SK-N-SH (cell line): Measurements from ENCODE around the gene RETREG2. TPM values are rescaled to one million over a fixed set of nuclear protein-coding genes. Genes with fewer than 3 reads are reported as not detected.

Source experiments
- CTCF ChIA-PET: fragments of 300-600, 350-600 bp; formaldehyde crosslinking; extraction: SDS; loops from one replicate; lab custom pipeline; 2021; lab: Yijun Ruan, JAX
- POLR2A ChIA-PET: fragments of 350-600 bp; sonication (Branson Sonifier 250); formaldehyde crosslinking; extraction: SDS; loops from one replicate; lab custom pipeline; 2020; ENCODE audit warnings: antibody characterized with exemption, inconsistent platforms; lab: Yijun Ruan, JAX
- DNase-seq: peaks from one replicate; pipeline ENCODE4 v3.0.0; 2012
- H2AFZ ChIP-seq: fragments of 200-600 bp; sonication (generic); 2 replicates; pipeline ENCODE4 v1.8.1; 2016; ENCODE audit warnings: antibody characterized with exemption, mild to moderate bottlenecking, low read depth
- H3F3A ChIP-seq: fragments of 200-600 bp; sonication (generic); replicated peaks from 2 replicates; pipeline ENCODE3; 2016; ENCODE audit warnings: antibody characterized with exemption, mild to moderate bottlenecking; ENCODE audit not compliant: insufficient read depth
- H3K27ac ChIP-seq, 2 experiments: fragments of 200-500 bp in 1 of 2; fragments of 200-600 bp in 1 of 2; sonication (Bioruptor generic) in 1 of 2; sonication (generic), shearing (Covaris generic) in 1 of 2; 2 replicates each; pipeline versions ENCODE4 v1.5.1 to v1.6.1; 2014 to 2016; ENCODE audit warnings: low read depth in 2 of 2, inconsistent platforms in 1 of 2, low read length in 1 of 2, mild to moderate bottlenecking in 1 of 2, mixed read lengths in 1 of 2
- H3K27me3 ChIP-seq: fragments of 200-600 bp; sonication (generic), shearing (Covaris generic); 2 replicates; pipeline ENCODE4 v1.6.1; 2016; ENCODE audit warnings: mixed run types; ENCODE audit not compliant: insufficient read depth
- H3K36me3 ChIP-seq, 2 experiments: fragments of 200-500 bp in 1 of 2; fragments of 200-600 bp in 1 of 2; sonication (Bioruptor generic) in 1 of 2; sonication (generic) in 1 of 2; replicated peaks in 1 of 2; 2 replicates each; pipeline versions ENCODE3 to v1.5.1; 2014 to 2016; ENCODE audit warnings: low read length in 1 of 2, mild to moderate bottlenecking in 1 of 2; ENCODE audit not compliant: insufficient read depth in 2 of 2, control insufficient read depth in 1 of 2
- H3K4me1 ChIP-seq, 2 experiments: fragments of 200-500 bp in 1 of 2; fragments of 200-600 bp in 1 of 2; sonication (Bioruptor generic) in 1 of 2; sonication (generic), shearing (Covaris generic) in 1 of 2; 2 replicates each; pipeline versions ENCODE4 v1.5.1 to v1.6.1; 2014 to 2016; ENCODE audit warnings: low read depth in 1 of 2, low read length in 1 of 2, mixed run types in 1 of 2; ENCODE audit not compliant: insufficient read depth in 2 of 2, control insufficient read depth in 1 of 2
- H3K4me2 ChIP-seq: fragments of 200-600 bp; sonication (generic), shearing (Covaris generic); 2 replicates; pipeline ENCODE4 v1.6.1; 2017; ENCODE audit warnings: mixed run types
- H3K4me3 ChIP-seq, 2 experiments: fragments of 200-500 bp in 1 of 2; fragments of 200-600 bp in 1 of 2; sonication (Bioruptor generic) in 1 of 2; sonication (generic), shearing (Covaris generic) in 1 of 2; 2 replicates each; pipeline versions ENCODE4 v1.5.1 to v1.8.1; 2014 to 2016; ENCODE audit warnings: low read depth in 2 of 2, inconsistent platforms in 1 of 2, low read length in 1 of 2, mild to moderate bottlenecking in 1 of 2, mixed read lengths in 1 of 2, moderate library complexity in 1 of 2
- H3K79me2 ChIP-seq: fragments of 200-600 bp; sonication (generic); 2 replicates; pipeline ENCODE4 v1.8.1; 2017; ENCODE audit warnings: mild to moderate bottlenecking; ENCODE audit not compliant: insufficient read depth
- H3K9ac ChIP-seq: fragments of 200-600 bp; sonication (generic); 2 replicates; pipeline ENCODE4 v1.6.1; 2017; ENCODE audit warnings: mixed run types
- H3K9me2 ChIP-seq: fragments of 200-600 bp; sonication (generic); 2 replicates; pipeline ENCODE4 v1.6.1; 2017; ENCODE audit warnings: mixed run types
- H3K9me3 ChIP-seq: fragments of 200-600 bp; sonication (generic); 2 replicates; pipeline ENCODE4 v1.6.1; 2017; ENCODE audit warnings: mixed run types, mild to moderate bottlenecking, moderate library complexity
- H4K20me1 ChIP-seq: fragments of 200-600 bp; sonication (generic); 2 replicates; pipeline ENCODE4 v1.6.1; 2017; ENCODE audit warnings: mild to moderate bottlenecking, mixed run types; ENCODE audit not compliant: insufficient read depth
- CHD2 ChIP-seq: fragments of 150-350 bp; IDR thresholded peaks from 2 replicates; pipeline ENCODE4 v1.6.1; 2018; ENCODE audit warnings: low read length; ENCODE audit not compliant: partially characterized antibody
- CTCF ChIP-seq: fragments of 200-600 bp; sonication (generic); IDR thresholded peaks from 2 replicates; pipeline ENCODE4 v1.6.1; 2017; ENCODE audit warnings: antibody characterized with exemption, mild to moderate bottlenecking, moderate library complexity
- ELF1 ChIP-seq: IDR thresholded peaks from 2 replicates; pipeline ENCODE4 v1.4.0; 2012
- EP300 ChIP-seq, 2 experiments: IDR thresholded peaks; 2 replicates each; pipeline versions ENCODE4 v1.4.0 to v1.6.1; 2012; ENCODE audit warnings: borderline replicate concordance in 1 of 2, low read depth in 1 of 2, low read length in 1 of 2
- EZH2phosphoT487 ChIP-seq: fragments of 200-600 bp; sonication (generic); IDR thresholded peaks from 2 replicates; pipeline ENCODE4 v1.6.1; 2017; ENCODE audit warnings: low read depth, mixed run types, mild to moderate bottlenecking, antibody characterized with exemption, moderate library complexity, borderline replicate concordance
- IRF3 ChIP-seq: fragments of 150-350 bp; IDR thresholded peaks from 2 replicates; pipeline ENCODE4 v1.6.1; 2016; ENCODE audit warnings: mild to moderate bottlenecking, low read depth, low read length
- MAX ChIP-seq: IDR thresholded peaks from 2 replicates; pipeline ENCODE4 v1.4.0; 2012; ENCODE audit warnings: low read depth
- MEF2A ChIP-seq: IDR thresholded peaks from 2 replicates; pipeline ENCODE4 v1.4.0; 2012; ENCODE audit warnings: low read depth, borderline replicate concordance
- NFIC ChIP-seq: IDR thresholded peaks from 2 replicates; pipeline ENCODE4 v1.4.0; 2012; ENCODE audit warnings: borderline replicate concordance
- NRF1 ChIP-seq: IDR thresholded peaks from 2 replicates; pipeline ENCODE4 v1.6.1; 2012; ENCODE audit warnings: low read depth, mild to moderate bottlenecking, low read length
- PBX3 ChIP-seq: IDR thresholded peaks from 2 replicates; pipeline ENCODE4; 2012
- RAD21 ChIP-seq: IDR thresholded peaks from 2 replicates; pipeline ENCODE4 v1.6.1; 2012; ENCODE audit warnings: mild to moderate bottlenecking, low read length
- RCOR1 ChIP-seq: fragments of 150-350 bp; IDR thresholded peaks from 2 replicates; pipeline ENCODE4 v1.6.1; 2017; ENCODE audit warnings: antibody characterized with exemption, low read length
- RFX5 ChIP-seq: IDR thresholded peaks from 2 replicates; pipeline ENCODE4 v1.6.1; 2012; ENCODE audit warnings: mild to moderate bottlenecking, improper control_type of control experiment, low read length
- RXRA ChIP-seq: IDR thresholded peaks from 2 replicates; pipeline ENCODE4 v1.4.0; 2012; ENCODE audit warnings: low read depth, mild to moderate bottlenecking, borderline replicate concordance
- SMC3 ChIP-seq: IDR thresholded peaks from 2 replicates; pipeline ENCODE4 v1.6.1; 2012; ENCODE audit warnings: low read depth, low read length, improper control_type of control experiment
- TCF12 ChIP-seq: IDR thresholded peaks from 2 replicates; pipeline ENCODE4 v1.4.0; 2012
- USF1 ChIP-seq: IDR thresholded peaks from 2 replicates; pipeline ENCODE4 v1.4.0; 2012; ENCODE audit warnings: low read depth, borderline replicate concordance
- USF2 ChIP-seq: fragments of 150-350 bp; IDR thresholded peaks from 2 replicates; pipeline ENCODE4 v1.6.1; 2017; ENCODE audit warnings: antibody characterized with exemption, low read length, low read depth, borderline replicate concordance
- WGBS: methylation state at CpG from one replicate; pipeline ENCODE4 v1.1.6; 2017; ENCODE audit warnings: low lambda C conversion rate; 5-methylcytosine and 5-hydroxymethylcytosine counted together
- polyA plus RNA-seq, 3 experiments: library from polyadenylated mRNA; depleted of rRNA; stranded (reverse); fragments of >200 nt; gene quantifications; 2 replicates each; pipeline ENCODE4 v1.2.3, GENCODE V29; 2012

Gene RETREG2
- polyA plus RNA-seq, 1 of the 3 experiments (the other 2 are of a cell fraction), result 74.6 TPM

GRCh38 chr2:219181531-219181930, 3.5 kb downstream of the RETREG2 start:
- no peak overlapping the region for H3K4me3 ChIP-seq
- peaks cover 27% of the 10 kb centered on the region for H3K79me2 ChIP-seq
- no peak overlapping the region for H3K4me2 ChIP-seq
- peaks cover 10% of the 10 kb centered on the region for H4K20me1 ChIP-seq
- H3K27ac ChIP-seq, result no peak overlapping the region
- no peaks in the 10 kb centered on the region for H3K9me2 ChIP-seq
- peaks cover 0 to 9% of the 10 kb centered on the region in 2 experiments; a peak in 2 of 4 replicates for H3K4me1 ChIP-seq
- H3K9ac ChIP-seq, result no peak overlapping the region
- H2AFZ ChIP-seq, result no peak overlapping the region
- POLR2A ChIA-PET, result no interaction called here
- H3K27me3 ChIP-seq, result no peaks in the 10 kb centered on the region
- CTCF ChIA-PET, result interaction anchor here (0.6 to 3.8 kb wide), 7 partner anchors 11 to 186 kb away, joined by 3 to 12 read pairs (median 4); partner anchors contain the start of gene SLC23A3
- 90% methylated on average over 6 of the region's 6 CpGs for WGBS
- H3F3A ChIP-seq, result peaks cover 17% of the 10 kb centered on the region
- DNase-seq, result no peak
- no peak for TF ChIP-seq CTCF
- TF ChIP-seq MEF2A, result no peak
- no peak for TF ChIP-seq IRF3
- no peak for TF ChIP-seq EZH2phosphoT487
- peaks cover 50 to 52% of the 10 kb centered on the region in 2 experiments for H3K36me3 ChIP-seq
- no peaks in the 10 kb centered on the region for H3K9me3 ChIP-seq

- H3K9me3 ChIP-seq, result no peaks in the 10 kb centered on the region
- H3K4me1 ChIP-seq, result peaks cover 0 to 9% of the 10 kb centered on the region in 2 experiments; a peak in 2 of 4 replicates
- peaks cover 15% of the 10 kb centered on the region for H3F3A ChIP-seq
- WGBS, result 82% methylated on average over 5 of the region's 8 CpGs
- H3K4me3 ChIP-seq, result no peak overlapping the region
- ChIA-PET CTCF (interaction anchor here (1.2 to 4.1 kb wide), 4 partner anchors 10 to 113 kb away, joined by 3 to 12 read pairs (median 6); partner anchors contain the start of gene NHEJ1), POLR2A (no interaction called here)
- H3K79me2 ChIP-seq, result peaks cover 27% of the 10 kb centered on the region
- no peak overlapping the region for H3K9ac ChIP-seq
- no peak for DNase-seq
- no peaks in the 10 kb centered on the region for H3K9me2 ChIP-seq
- H3K4me2 ChIP-seq, result no peak overlapping the region
- H3K27ac ChIP-seq, result no peak overlapping the region
- peaks cover 10% of the 10 kb centered on the region for H4K20me1 ChIP-seq
- H3K36me3 ChIP-seq, result peaks cover 50 to 52% of the 10 kb centered on the region in 2 experiments
- H3K27me3 ChIP-seq, result no peaks in the 10 kb centered on the region
- H2AFZ ChIP-seq, result no peak overlapping the region
- TF ChIP-seq ELF1 (no peak), RCOR1 (no peak), PBX3 (no peak), TCF12 (no peak), USF1 (no peak), NFIC (no peak), SMC3 (no peak), RAD21 (no peak), RXRA (no peak), EP300 (IDR thresholded peaks at IDR 0.05; ENCODE audit: borderline replicate concordance in 1 of 2, low read depth in 1 of 2, low read length in 1 of 2) (no peak), IRF3 (no peak), USF2 (no peak), RFX5 (no peak), MAX (no peak), MEF2A (no peak), NRF1 (no peak), CHD2 (no peak)
Measured at GRCh38 chr2:219182331-219183150, 4.5 kb downstream of the RETREG2 start.
